B cell (primary cell): ENCODE results near the gene AGBL4.

ENCODE experiments used
- CTCF ChIP-seq: fragments of 200-600 bp; IDR thresholded peaks from one replicate; pipeline ENCODE4 v1.8.0; 2022; ENCODE audit warnings: antibody characterized with exemption, mild to moderate bottlenecking
- EZH2 ChIP-seq: IDR thresholded peaks from 2 replicates; pipeline ENCODE4 v1.6.1; 2012; ENCODE audit warnings: borderline replicate concordance, low read depth, mild to moderate bottlenecking, moderate library complexity, low read length; ENCODE audit not compliant: insufficient read depth, poor library complexity, severe bottlenecking

DNA sequence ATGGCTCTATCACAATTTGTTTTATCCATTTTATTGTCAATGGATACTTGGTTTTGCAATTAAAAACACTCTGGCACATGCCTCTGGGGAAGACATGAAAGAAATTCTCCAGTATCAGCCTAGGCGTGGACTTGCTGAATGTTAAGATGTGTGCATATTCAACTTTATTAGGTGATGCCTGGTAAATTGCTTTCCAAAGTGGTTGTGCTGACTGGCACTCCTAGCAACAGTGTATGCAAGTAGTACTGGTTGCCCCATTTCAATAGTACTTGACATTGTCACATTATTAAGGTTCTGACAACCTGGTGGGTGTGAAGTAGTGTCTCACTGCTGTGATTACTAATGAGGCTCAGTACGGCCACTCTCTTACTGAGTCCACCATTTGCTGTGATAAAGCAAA, 1295.2 kb downstream of the AGBL4 start:
- TF ChIP-seq CTCF (no peak), EZH2 (no peak)
